HFFc6 (cell line): ENCODE results near the gene ESM1. TPM values are rescaled to one million over a fixed set of nuclear protein-coding genes. Genes with fewer than 3 reads are reported as not detected.

Experiments used
- DNase-seq: peaks from one replicate; pipeline ENCODE4 v3.0.0-alpha.2; 2018
- H3K27ac Mint-ChIP-seq: 2 replicates; pipeline ENCODE4 v1.8.0; 2020; ENCODE audit warnings: mild to moderate bottlenecking, mixed read lengths
- H3K27me3 Mint-ChIP-seq: 2 replicates; pipeline ENCODE4 v1.8.0; 2021; ENCODE audit warnings: mild to moderate bottlenecking, moderate library complexity, mixed read lengths; ENCODE audit not compliant: insufficient read depth
- H3K36me3 Mint-ChIP-seq: 2 replicates; pipeline ENCODE4 v1.8.0; 2021; ENCODE audit warnings: low read depth, mixed read lengths
- H3K4me1 Mint-ChIP-seq: 2 replicates; pipeline ENCODE4 v1.8.0; 2020; ENCODE audit warnings: low read depth, mixed read lengths
- H3K4me3 Mint-ChIP-seq: 2 replicates; pipeline ENCODE4 v1.8.0; 2020; ENCODE audit warnings: mild to moderate bottlenecking, moderate library complexity, mixed read lengths
- H3K9me3 Mint-ChIP-seq: 2 replicates; pipeline ENCODE4 v1.8.0; 2020; ENCODE audit warnings: mild to moderate bottlenecking, mixed read lengths
- CTCF ChIP-seq: fragments of 200-600 bp; sonication (generic); IDR thresholded peaks from 2 replicates; pipeline ENCODE4 v1.5.0; 2021; ENCODE audit warnings: antibody characterized with exemption, mild to moderate bottlenecking
- long read RNA-seq: library from polyadenylated mRNA; unstranded; transcript quantifications from one replicate; pipeline ENCODE4 v2.0.0, GENCODE V29; 2019
- total RNA-seq, 6 experiments: library from RNA; stranded (reverse); fragmentation: NEBNext Ultra II Directional; extraction: Animal tissue kit (Norgen Biotek cat#: 25700); gene quantifications; 2 replicates in 1 of 6; 3 replicates in 5 of 6; pipeline ENCODE4 v1.2.3, GENCODE V29; 2021

ESM1 gene
- total RNA-seq = 10 to 100 TPM in 2 of 6 experiments, 1 to 10 TPM in 4; 8.5 to 54.1 (median 9.1) TPM
- long read RNA-seq, partial matches to known transcripts = 0 of 5 reads
- long read RNA-seq, other reads (novel, unspliced or antisense) = 0 of 5 reads

- H3K4me3 Mint-ChIP-seq = peak within 1 kb of the TSS; percentile 88
- H3K27ac Mint-ChIP-seq = peak within 1 kb of the TSS; percentile 88
- H3K9me3 Mint-ChIP-seq = no peaks in the 10 kb centered on the region
- peak; percentile 76 for DNase-seq
- H3K4me1 Mint-ChIP-seq = peaks cover 87% of the 10 kb centered on the region
- H3K36me3 Mint-ChIP-seq = no peaks in the 10 kb centered on the region
- H3K27me3 Mint-ChIP-seq = no peaks in the 10 kb centered on the region
- TF ChIP-seq CTCF = peak; percentile 37
Measured at GRCh38 chr5:54985301-54986268, at the start of gene ESM1. ESM1 (minus strand) TSS chr5:54985593; CDS start chr5:54985517, 76 bp downstream.

- TF ChIP-seq CTCF = no peak
- H3K27me3 Mint-ChIP-seq = no peaks in the 10 kb centered on the region
- H3K9me3 Mint-ChIP-seq = no peaks in the 10 kb centered on the region
- no peak overlapping the region for H3K4me3 Mint-ChIP-seq
- H3K4me1 Mint-ChIP-seq = peaks cover 60% of the 10 kb centered on the region
- DNase-seq = no peak
- no peaks in the 10 kb centered on the region; the same call in 1 of the 2 replicates for H3K36me3 Mint-ChIP-seq
- H3K27ac Mint-ChIP-seq = no peak overlapping the region
Measured at GRCh38 chr5:55033568-55033967, 48.2 kb upstream of the ESM1 start.

- Mint-ChIP-seq H3K27me3 (no peaks in the 10 kb centered on the region), H3K36me3 (no peaks in the 10 kb centered on the region; the same call in 1 of the 2 replicates), H3K9me3 (no peaks in the 10 kb centered on the region), H3K4me1 (peaks cover 45% of the 10 kb centered on the region), H3K4me3 (no peak overlapping the region), H3K27ac (no peak overlapping the region)
- TF ChIP-seq CTCF = no peak
- no peak for DNase-seq
Measured at GRCh38 chr5:55031492-55031891, 46.1 kb upstream of the ESM1 start.

GRCh38 chr5:55030676-55031369 is 45.4 kb upstream of the ESM1 start:
- TF ChIP-seq CTCF = no peak
- no peaks in the 10 kb centered on the region for H3K27me3 Mint-ChIP-seq
- H3K4me1 Mint-ChIP-seq = peaks cover 39% of the 10 kb centered on the region
- H3K36me3 Mint-ChIP-seq = no peaks in the 10 kb centered on the region; the same call in 1 of the 2 replicates
- H3K9me3 Mint-ChIP-seq = no peaks in the 10 kb centered on the region
- peak overlapping the region; percentile 13; the same call in 1 of the 2 replicates for H3K27ac Mint-ChIP-seq
- no peak overlapping the region for H3K4me3 Mint-ChIP-seq
- no peak for DNase-seq

- H3K9me3 Mint-ChIP-seq = no peaks in the 10 kb centered on the region
- no peaks in the 10 kb centered on the region for H3K27me3 Mint-ChIP-seq
- H3K36me3 Mint-ChIP-seq = no peaks in the 10 kb centered on the region; the same call in 1 of the 2 replicates
- H3K27ac Mint-ChIP-seq = peak overlapping the region; percentile 13
- no peak for TF ChIP-seq CTCF
- H3K4me1 Mint-ChIP-seq = peaks cover 34% of the 10 kb centered on the region
- DNase-seq = no peak
- no peak overlapping the region for H3K4me3 Mint-ChIP-seq
Measured at GRCh38 chr5:55030220-55030619, 44.8 kb upstream of the ESM1 start.
